Peyer's patch (tissue), 4 donors: ENCODE results near the gene RNF220.

Source experiments
- CTCF ChIP-seq, 6 experiments: fragments of 450-650 bp in 4 of 6; fragments of 200-600 bp in 2 of 6; sonication (generic) in 1 of 6; IDR thresholded peaks; one replicate each; pipeline ENCODE4 v1.5.1; 2017 to 2019; ENCODE audit warnings: antibody characterized with exemption in 6 of 6, mild to moderate bottlenecking in 3 of 6, moderate library complexity in 1 of 6
- POLR2A ChIP-seq, 2 donors: fragments of 450-650 bp; IDR thresholded peaks; one replicate each; pipeline ENCODE4 v1.5.1; 2017; ENCODE audit warnings: antibody characterized with exemption in 2 of 2, mild to moderate bottlenecking in 2 of 2, moderate library complexity in 2 of 2

GRCh38 chr1:44416408-44416807 is 11.4 kb downstream of the RNF220 start:
- TF ChIP-seq CTCF (IDR thresholded peaks at IDR 0.05) (no peak), POLR2A (IDR thresholded peaks at IDR 0.05) (no peak)
